BJ (cell line): ENCODE data around the gene ASB17. TPM values are rescaled to one million over a fixed set of nuclear protein-coding genes. Genes with fewer than 3 reads are reported as not detected.

Source experiments
- CTCF ChIA-PET: fragments of 350-600 bp; formaldehyde crosslinking; extraction: SDS; loops from one replicate; lab custom pipeline; 2021; ENCODE audit warnings: antibody characterized with exemption, inconsistent platforms; lab: Yijun Ruan, JAX
- POLR2A ChIA-PET: fragments of 300-600 bp; sonication (Branson Sonifier 250); formaldehyde crosslinking; extraction: SDS; loops from one replicate; lab custom pipeline; 2021; ENCODE audit warnings: antibody characterized with exemption; lab: Charles Lee
- DNase-seq: peaks from one replicate; pipeline ENCODE4 v3.0.0-alpha.2; 2011; ENCODE audit warnings: low read depth
- H3K27me3 ChIP-seq: 2 replicates; pipeline ENCODE4 v1.6.0; 2011; ENCODE audit warnings: low read length; ENCODE audit not compliant: control insufficient read depth, insufficient read depth
- H3K36me3 ChIP-seq: 2 replicates; pipeline ENCODE4 v1.5.1; 2011; ENCODE audit warnings: low read length; ENCODE audit not compliant: control insufficient read depth, insufficient read depth
- H3K4me3 ChIP-seq: 2 replicates; pipeline ENCODE4 v1.5.1; 2011; ENCODE audit warnings: low read depth, mild to moderate bottlenecking, control low read depth, low read length
- polyA minus RNA-seq: library from RNA; depleted of rRNA, polyadenylated mRNA; stranded (reverse); fragments of >200 nt; gene quantifications from 2 replicates; pipeline ENCODE4 v1.2.3, GENCODE V29; 2011; rRNA and poly(A)+ RNA removed
- polyA plus RNA-seq: library from polyadenylated mRNA; depleted of rRNA; stranded (reverse); fragments of >200 nt; gene quantifications from 2 replicates; pipeline ENCODE4 v1.2.3, GENCODE V29; 2011; rRNA removed
- TF ChIP-seq, protein P1 (sequence below): IDR thresholded peaks from 2 replicates; pipeline ENCODE4 v1.5.1; 2011; ENCODE audit warnings: low read depth, mild to moderate bottlenecking, control low read depth, inconsistent platforms, low read length, moderate library complexity; ENCODE audit not compliant: insufficient read depth

Gene ASB17, protein sequence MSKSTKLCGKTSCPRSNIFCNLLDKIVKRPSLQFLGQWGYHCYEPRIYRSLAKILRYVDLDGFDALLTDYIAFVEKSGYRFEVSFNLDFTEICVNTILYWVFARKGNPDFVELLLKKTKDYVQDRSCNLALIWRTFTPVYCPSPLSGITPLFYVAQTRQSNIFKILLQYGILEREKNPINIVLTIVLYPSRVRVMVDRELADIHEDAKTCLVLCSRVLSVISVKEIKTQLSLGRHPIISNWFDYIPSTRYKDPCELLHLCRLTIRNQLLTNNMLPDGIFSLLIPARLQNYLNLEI
- polyA plus RNA-seq (not detected in 2 replicates), polyA minus RNA-seq (not detected in 2 replicates)

DNA sequence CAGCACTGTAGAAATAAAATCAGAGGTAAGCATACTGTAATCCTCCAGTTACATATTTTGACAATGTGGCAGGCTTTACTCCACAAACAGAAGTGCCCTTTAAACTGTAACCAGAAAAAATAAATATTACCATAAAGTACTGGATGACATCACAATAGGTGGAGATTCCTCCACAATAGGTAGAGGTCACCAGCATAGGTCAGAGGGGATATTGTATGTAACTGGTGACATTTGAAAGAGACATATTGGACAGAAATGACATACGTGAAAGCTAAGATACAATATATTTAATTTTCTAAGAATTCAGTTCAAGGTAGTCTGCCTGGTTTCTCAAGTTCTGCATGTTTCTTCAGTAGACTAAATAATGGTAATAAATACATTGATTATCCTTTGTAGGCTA, at the start of gene ASB17:
Gene ASB17, minus strand, starts transcription at position 101 of the 400 bp plus-strand sequence. CDS start 113 bp downstream, outside the sequence.
- POLR2A ChIA-PET: no interaction called here
- TF ChIP-seq, protein P1, sequence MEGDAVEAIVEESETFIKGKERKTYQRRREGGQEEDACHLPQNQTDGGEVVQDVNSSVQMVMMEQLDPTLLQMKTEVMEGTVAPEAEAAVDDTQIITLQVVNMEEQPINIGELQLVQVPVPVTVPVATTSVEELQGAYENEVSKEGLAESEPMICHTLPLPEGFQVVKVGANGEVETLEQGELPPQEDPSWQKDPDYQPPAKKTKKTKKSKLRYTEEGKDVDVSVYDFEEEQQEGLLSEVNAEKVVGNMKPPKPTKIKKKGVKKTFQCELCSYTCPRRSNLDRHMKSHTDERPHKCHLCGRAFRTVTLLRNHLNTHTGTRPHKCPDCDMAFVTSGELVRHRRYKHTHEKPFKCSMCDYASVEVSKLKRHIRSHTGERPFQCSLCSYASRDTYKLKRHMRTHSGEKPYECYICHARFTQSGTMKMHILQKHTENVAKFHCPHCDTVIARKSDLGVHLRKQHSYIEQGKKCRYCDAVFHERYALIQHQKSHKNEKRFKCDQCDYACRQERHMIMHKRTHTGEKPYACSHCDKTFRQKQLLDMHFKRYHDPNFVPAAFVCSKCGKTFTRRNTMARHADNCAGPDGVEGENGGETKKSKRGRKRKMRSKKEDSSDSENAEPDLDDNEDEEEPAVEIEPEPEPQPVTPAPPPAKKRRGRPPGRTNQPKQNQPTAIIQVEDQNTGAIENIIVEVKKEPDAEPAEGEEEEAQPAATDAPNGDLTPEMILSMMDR: no peak

GRCh38 chr1:75980972-75981897, 49.0 kb upstream of the ASB17 start:
- Histone ChIP-seq H3K27me3 (no peaks in the 10 kb centered on the region), H3K4me3 (no peak overlapping the region), H3K36me3 (no peaks in the 10 kb centered on the region)
- TF ChIP-seq, protein P1: no peak
- ChIA-PET CTCF (interaction anchor here (3.0 kb wide), 1 partner anchor 9 kb away, joined by 24 read pairs; no protein-coding TSS in a partner anchor), POLR2A (no interaction called here)
- DNase-seq: no peak

More for the DNA sequence above, at the start of gene ASB17:
- Histone ChIP-seq H3K4me3 (no peak within 1 kb of the TSS), H3K36me3 (no peaks in the 10 kb centered on the region), H3K27me3 (no peaks in the 10 kb centered on the region)
- DNase-seq: no peak
- CTCF ChIA-PET: no interaction called here

- Histone ChIP-seq H3K36me3 (no peaks in the 10 kb centered on the region), H3K27me3 (no peaks in the 10 kb centered on the region), H3K4me3 (no peak overlapping the region)
- DNase-seq: no peak
- TF ChIP-seq, protein P1: no peak
- ChIA-PET POLR2A (no interaction called here), CTCF (no interaction called here)
Measured at GRCh38 chr1:75970631-75971030, 38.4 kb upstream of the ASB17 start.

GRCh38 chr1:75969550-75969949, 37.3 kb upstream of the ASB17 start:
- POLR2A ChIA-PET: no interaction called here

More at GRCh38 chr1:75969550-75969949, 37.3 kb upstream of the ASB17 start:
- H3K4me3 ChIP-seq: no peak overlapping the region
- H3K27me3 ChIP-seq: no peaks in the 10 kb centered on the region
- CTCF ChIA-PET: no interaction called here
- TF ChIP-seq, protein P1: no peak
- no peaks in the 10 kb centered on the region for H3K36me3 ChIP-seq
- DNase-seq: no peak
